GM21447 (cell line): ENCODE results near the gene SIRPD.
"Not testable (repeated sequence)": the region's sequence is repeated elsewhere in the genome, so short reads cannot be mapped to it uniquely, and the experiment has no call there.

Source experiments
- ATAC-seq: cut with Tn5 transposase; IDR thresholded peaks from one replicate; pipeline ENCODE4 v1.9.1; 2021; ENCODE audit not compliant: unreplicated experiment

SIRPD gene

DNA sequence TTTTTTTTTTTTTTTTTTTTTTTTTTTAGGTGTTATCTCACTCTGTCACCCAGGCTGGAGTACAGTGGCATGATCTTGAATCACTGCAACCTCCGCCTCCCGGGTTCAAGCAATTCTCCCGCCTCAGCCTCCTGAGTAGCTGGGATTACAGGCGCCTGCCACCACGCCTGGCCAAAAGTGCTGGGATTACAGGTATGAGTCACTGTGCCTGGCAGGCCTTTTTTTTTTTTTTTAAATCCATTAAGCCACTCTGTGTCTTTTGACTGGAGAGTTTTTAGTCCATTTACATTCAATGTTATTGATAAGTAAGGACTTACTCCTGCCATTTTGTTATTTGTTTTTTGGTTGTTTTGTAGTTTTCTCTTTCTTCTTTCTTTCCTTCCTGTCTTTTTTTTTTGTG, 60.1 kb downstream of the SIRPD start:
- not testable (repeated sequence) for ATAC-seq

DNA sequence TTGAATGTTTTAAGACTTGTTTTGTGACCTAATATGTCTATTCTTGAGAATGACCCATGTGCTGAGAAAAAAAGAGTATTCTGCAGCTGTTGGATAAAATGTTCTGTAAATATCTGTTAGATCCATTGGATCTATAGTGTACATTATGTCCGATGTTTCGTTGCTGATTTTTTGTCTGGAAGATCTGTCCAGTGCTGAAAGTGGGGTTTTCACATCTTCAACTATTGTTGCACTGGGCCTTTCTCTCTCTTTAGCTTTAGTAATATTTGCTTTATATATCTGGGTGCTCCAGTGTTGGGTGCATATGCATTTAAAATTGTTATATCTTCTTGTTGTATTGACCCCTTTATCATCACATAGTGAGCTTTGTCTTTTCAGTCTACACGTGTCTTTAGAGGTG, 60.6 kb downstream of the SIRPD start:
- ATAC-seq, result no peak

DNA sequence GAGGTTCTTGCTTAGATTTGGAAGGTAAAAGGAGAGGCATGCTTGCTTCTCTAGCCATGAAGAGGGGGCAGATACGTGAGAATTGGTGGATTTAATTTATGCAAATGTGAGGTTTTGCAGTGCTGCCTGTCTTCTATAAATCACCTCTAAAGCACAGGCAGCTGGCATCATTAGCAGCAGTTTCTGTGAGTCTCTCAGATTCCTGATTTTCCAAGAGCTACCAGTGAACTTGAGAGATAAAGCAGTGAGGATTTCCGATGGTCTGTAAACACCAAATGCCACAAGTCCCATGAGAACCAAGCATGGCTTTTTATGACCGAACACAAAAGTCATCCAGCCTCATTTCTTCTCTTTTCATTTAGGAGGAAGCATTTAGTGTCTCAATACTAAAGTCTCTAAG, 63.1 kb downstream of the SIRPD start:
- ATAC-seq, result no peak

DNA sequence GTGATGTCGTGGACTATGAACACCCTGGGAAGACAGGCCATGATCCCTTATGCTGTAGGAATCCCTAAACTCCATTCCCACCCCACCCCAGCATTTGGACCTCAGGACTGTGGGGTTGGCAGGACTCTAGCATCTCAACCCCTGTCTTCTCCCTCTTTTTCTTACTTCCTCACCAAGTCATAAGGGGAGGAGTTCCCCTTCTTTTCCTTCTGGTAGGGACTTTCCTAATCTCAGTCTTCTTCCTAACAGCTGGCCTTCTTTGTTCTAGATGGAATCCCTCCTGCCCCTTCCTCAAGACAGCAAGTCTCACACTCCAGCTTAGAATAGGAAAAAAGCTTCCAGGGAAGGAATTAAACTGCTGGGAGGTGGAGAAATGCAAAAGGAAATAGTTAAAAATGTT, 64.0 kb downstream of the SIRPD start:
- no peak for ATAC-seq

DNA sequence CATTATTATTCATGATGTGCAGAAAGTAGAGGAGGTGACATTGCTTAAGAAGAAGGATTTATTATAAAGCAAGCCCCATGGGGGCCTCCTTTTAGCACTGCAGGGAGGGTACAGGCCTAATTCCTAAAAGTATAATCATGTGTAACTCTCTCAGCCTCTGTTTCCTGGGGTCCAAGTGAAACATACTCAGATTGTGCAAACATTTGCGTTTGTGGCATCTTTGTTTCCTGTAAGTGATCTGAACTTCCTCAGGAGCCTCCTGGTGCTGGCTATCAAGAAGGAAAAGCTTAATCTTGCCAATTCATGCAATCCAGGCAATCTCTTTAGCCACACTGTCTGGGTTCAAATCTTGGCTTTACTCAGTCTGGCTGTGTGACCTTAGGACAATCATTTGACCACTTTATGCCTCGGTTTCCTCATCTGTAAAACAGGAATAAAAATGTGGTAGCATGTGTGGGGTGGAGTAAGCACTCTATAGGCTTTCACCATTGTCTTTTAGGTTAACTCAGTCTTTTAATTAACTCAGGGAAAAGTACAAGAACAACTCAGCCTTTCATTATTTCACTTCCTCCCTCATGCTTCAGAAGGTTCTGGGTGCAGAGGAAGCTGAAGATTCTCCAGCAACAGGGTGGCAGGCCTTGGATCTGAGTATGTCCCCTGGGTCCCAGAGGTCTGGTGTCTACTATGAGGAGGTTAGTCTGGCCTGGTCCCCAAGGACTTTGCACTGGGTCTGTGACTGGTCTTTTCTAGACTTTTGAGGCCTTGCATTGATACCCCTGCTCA, 65.5 kb downstream of the SIRPD start:
- no peak for ATAC-seq

DNA sequence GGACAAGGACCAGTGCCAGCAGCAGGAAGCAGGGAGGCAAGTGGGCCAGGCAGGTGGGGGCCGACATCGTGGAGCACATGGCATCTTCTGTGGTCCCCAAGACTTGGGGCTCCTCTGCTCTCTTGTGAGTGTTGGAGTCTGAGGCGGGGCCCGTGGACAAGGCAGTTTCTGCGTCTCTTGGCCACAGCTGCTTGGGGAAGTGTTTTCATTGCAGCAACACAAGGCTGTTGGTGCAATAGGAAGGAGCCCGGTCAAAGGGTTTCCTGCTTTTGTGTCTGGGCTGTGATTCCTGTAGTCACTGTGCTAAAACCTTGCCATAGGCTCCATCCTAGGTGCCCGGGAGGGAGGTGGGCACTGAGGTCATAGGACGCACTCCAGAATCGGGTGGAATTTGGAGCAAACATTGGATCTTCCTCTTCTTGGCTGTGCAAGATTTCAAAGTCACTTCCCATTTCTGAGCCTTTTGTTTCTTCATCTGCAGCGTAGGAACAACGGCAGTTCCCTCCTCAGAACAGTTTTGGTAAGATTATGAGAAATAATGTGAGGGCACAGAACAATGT, 66.1 kb downstream of the SIRPD start, which contains the start of gene SIRPB2:
TSS of gene SIRPB2 (minus strand) at position 140 of the 560 bp plus-strand sequence. CDS start at position 79, 61 bp downstream.
- ATAC-seq, result no peak

DNA sequence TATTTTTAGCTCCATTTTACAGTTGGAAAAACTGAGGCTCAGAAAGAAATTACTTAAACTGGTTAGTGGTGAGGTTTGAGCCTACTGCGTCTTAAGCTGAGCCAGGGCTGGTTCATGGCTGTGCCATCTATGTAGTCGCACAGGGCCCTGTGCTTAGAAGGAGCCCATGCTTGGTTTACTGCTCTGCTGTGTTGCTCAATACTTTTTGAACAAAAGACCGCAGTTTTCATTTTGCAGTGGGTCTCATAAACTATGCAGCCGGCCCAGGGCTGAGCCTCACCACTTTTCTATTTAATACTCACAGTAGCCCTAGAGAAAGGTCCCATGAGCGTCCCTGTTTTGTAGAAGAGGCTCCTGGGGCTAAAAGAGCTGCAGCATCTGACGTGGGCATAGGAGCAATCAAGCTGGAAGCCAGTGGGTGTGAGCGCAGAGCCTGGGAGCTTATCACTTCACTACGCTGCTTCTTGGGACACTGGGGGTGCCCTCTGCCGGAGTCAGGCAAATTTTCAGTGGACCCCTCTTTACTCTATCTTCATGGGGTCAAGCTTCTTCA, 66.8 kb downstream of the SIRPD start:
- no peak for ATAC-seq

DNA sequence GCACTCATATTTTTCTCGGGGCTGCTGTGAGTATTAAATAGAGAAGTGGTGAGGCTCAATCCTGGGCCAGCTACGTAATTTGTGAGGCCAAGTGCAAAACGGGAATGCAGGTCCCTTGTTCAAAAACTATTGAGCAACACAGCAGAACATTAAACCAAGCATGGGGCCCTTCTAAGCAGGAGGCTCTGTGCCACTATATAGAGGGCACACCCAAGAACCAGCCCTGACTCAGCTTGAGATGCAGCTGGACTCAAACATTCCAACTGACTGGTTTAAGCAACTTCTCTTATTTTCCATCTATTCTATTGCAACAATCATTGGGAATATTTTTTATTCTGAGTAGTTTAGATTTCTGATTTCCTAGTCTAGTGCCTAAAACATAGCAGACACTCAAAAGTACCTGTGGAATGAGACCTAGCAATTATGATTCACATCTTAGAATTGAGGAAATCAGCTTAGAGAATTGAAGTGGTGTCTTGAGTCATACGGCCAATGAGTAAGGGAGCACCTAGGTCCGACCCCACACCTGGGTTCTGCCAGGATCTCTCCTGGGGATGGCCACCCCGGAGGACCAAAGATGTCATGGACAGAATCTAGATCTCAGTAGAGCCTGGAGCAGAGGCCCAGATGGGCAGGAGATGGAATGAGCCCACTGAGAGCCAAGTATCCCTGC, 67.6 kb downstream of the SIRPD start:
- no peak for ATAC-seq

DNA sequence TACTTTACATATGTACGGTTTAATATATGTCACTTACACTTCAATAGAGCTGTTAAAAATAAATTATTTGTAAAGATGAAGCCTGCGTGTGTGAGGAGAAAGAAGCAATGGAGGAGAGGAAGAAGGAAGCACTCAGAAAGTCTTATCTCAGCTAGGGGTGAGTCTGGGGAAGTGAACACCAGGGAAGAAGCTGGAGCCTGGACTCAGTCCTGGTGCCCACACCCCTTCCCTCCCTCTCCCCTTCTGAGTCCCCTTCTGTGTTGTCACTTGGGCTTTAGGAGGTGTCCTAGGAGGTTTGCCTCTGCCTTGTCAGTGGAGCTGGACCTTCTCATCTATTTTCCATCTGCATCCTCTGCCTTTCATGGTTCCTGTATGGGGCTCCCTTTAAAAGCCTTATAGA, 68.2 kb downstream of the SIRPD start:
- no peak for ATAC-seq

DNA sequence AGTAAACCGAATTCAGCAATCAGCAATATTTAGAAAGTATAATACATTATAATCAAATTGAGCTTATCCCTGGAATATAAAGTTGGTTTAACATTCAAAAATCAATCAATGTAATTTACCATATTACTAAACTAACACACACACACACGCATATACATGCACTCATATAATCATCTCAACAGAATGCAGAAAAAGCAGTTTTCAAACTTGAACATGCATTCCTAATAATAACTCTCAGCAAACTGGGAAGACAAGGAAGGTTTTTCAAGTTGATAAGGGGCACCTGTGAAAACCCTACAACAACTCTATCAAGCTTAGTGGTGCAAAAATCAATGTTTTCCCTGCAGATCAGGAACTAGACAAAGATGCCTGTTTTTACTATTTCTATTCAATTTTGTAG, 70.9 kb downstream of the SIRPD start:
- no peak for ATAC-seq

DNA sequence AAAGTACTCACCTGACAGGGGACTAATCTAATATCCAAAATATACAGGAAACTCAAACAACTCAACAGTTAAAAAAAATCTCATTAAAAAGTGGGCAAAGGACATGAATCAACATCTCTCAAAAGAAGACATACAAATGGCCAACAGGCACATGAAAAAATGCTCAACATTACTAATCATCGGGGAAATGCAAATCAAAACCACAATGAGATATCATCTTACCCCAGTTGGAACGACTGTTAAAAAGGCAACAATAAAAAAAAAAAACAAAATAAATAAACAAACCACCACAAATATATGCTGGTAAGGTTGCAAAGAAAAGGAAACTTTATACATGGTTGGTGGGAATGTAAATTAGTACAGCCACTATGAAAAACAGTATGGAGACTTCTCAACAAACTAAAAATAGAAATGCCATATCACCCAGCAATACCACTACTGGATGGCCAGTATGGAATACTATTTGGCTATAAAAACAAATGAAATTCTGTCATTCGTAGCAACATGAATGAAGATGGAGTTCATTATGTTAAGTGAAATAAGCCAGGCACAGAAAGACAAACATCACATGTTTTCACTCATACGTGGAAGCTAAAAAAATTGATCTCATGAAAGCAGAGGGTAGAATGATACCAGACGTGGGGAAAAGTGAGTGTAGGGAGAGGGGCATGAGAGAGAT, 72.9 kb downstream of the SIRPD start:
- no peak for ATAC-seq
